Aorta (tissue), 5 donors: ENCODE measurements around the gene MICU1. TPM values are rescaled to one million over a fixed set of nuclear protein-coding genes. Genes with fewer than 3 reads are reported as not detected.
A peak's percentile ranks its signal among the peaks of the same experiment; 100 is the strongest.
"Not testable (repeated sequence)": the region's sequence is repeated elsewhere in the genome, so short reads cannot be mapped to it uniquely, and the experiment has no call there.

ENCODE experiments used
- ATAC-seq: fragments of 200-7000 bp; cut with Tn5 transposase; one replicate; pipeline ENCODE4 v1.9.1; 2022; ENCODE audit warnings: moderate library complexity; ENCODE audit not compliant: low FRiP score
- DNase-seq, 2 donors: peaks; one replicate each; pipeline ENCODE4 v3.0.0-alpha.2; 2020
- H3K27ac ChIP-seq, 2 donors: one replicate each; pipeline ENCODE4 v1.5.1; 2013; ENCODE audit warnings: low read length in 2 of 2, mild to moderate bottlenecking in 2 of 2, moderate library complexity in 2 of 2, control low read depth in 1 of 2, inconsistent platforms in 1 of 2, low read depth in 1 of 2
- H3K27me3 ChIP-seq, 2 donors: one replicate each; pipeline ENCODE4 v1.6.1; 2013; ENCODE audit warnings: control low read depth in 1 of 2, low read length in 1 of 2, mild to moderate bottlenecking in 1 of 2, moderate library complexity in 1 of 2; ENCODE audit not compliant: insufficient read depth in 2 of 2, control insufficient read depth in 1 of 2
- H3K36me3 ChIP-seq, 2 donors: one replicate each; pipeline ENCODE4 v1.6.1; 2013; ENCODE audit warnings: control low read depth in 1 of 2, low read length in 1 of 2, mild to moderate bottlenecking in 1 of 2; ENCODE audit not compliant: insufficient read depth in 2 of 2, control insufficient read depth in 1 of 2
- H3K4me1 ChIP-seq, 2 donors: one replicate each; pipeline ENCODE4 v1.6.1; 2013; ENCODE audit warnings: low read length in 2 of 2, control low read depth in 1 of 2, mild to moderate bottlenecking in 1 of 2, moderate library complexity in 1 of 2; ENCODE audit not compliant: insufficient read depth in 2 of 2, control insufficient read depth in 1 of 2
- H3K4me3 ChIP-seq, 2 donors: one replicate each; pipeline ENCODE4 v1.5.1; 2013; ENCODE audit warnings: low read length in 2 of 2, control low read depth in 1 of 2, mild to moderate bottlenecking in 1 of 2
- H3K9me3 ChIP-seq: one replicate; pipeline ENCODE4 v1.6.1; 2013; ENCODE audit warnings: mild to moderate bottlenecking, low read length; ENCODE audit not compliant: control insufficient read depth
- WGBS, 2 donors: extraction: QIAGEN DNeasy Blood & Tissue Kit; methylation state at CpG; one replicate each; pipeline ENCODE4 v1.1.7; 2013; 5-methylcytosine and 5-hydroxymethylcytosine counted together
- intact Hi-C, 2 donors: fragments of 100-400 bp; cut with DNase I; formaldehyde crosslinking; loops; one replicate each; pipeline versions ENCODE4 v1.14.2 to v1.15.0; 2022
- polyA plus RNA-seq, 2 donors: library from polyadenylated mRNA; stranded (reverse); fragments of 200-250 nt; gene quantifications; one replicate each; pipeline ENCODE4 v1.2.3, GENCODE V29; 2013
- total RNA-seq, 2 donors: library from RNA; stranded (reverse); fragmentation: NEBNext Ultra II Directional; extraction: Animal tissue kit (Norgen Biotek cat#: 25700); gene quantifications; one replicate each; pipeline ENCODE4 v1.2.1, GENCODE V29; 2021
- donor health status: healthy with polysubstance abuse.
- donor health status: Bipolar disorder and iron deficiency.
- donor health status: DM: no; HTN: no; CAD: no.
- donor health status: DM: no; HTN: no; CAD: no.
- donor health status: DM: yes; HTN: yes; CAD: no.

The MICU1 gene
- total and polyA plus RNA-seq, 4 donors = 23.7 to 40.7 (median 37.5) TPM

- intact Hi-C loops = loop anchor here in 1 of 2 donors (10.0 kb wide), 1 partner anchor 272 kb away; the partner anchor contains the start of gene MICU1
- no peak overlapping the region for H3K27ac ChIP-seq
- ATAC-seq (no peak), DNase-seq (peak in 1 of 2 donors; percentile 45)
- no peaks in the 10 kb centered on the region for H3K36me3 ChIP-seq
- peak overlapping the region; percentile 70 to 76 for H3K4me3 ChIP-seq
- H3K27me3 ChIP-seq = no peaks in the 10 kb centered on the region
- peaks cover 0 to 2% of the 10 kb centered on the region in 2 donors for H3K4me1 ChIP-seq
- H3K9me3 ChIP-seq = no peaks in the 10 kb centered on the region
- 44 to 45% methylated on average over 18 of the region's 18 CpGs for WGBS, 2 donors
These were observed 272.6 kb downstream of the MICU1 start for GRCh38 chr10:72353028-72353964.

GRCh38 chr10:72351479-72351878, 274.4 kb downstream of the MICU1 start:
- DNase-seq (no peak), ATAC-seq (no peak)
- 92 to 96% methylated on average over 6 of the region's 6 CpGs for WGBS, 2 donors
- no peaks in the 10 kb centered on the region for H3K9me3 ChIP-seq
- H3K36me3 ChIP-seq = no peaks in the 10 kb centered on the region
- H3K4me1 ChIP-seq = peaks cover 0 to 2% of the 10 kb centered on the region in 2 donors
- no peak overlapping the region for H3K4me3 ChIP-seq
- intact Hi-C loops = loop anchor here in 1 of 2 donors (10.0 kb wide), 1 partner anchor 273 kb away; the partner anchor contains the start of gene MICU1
- H3K27ac ChIP-seq = no peak overlapping the region
- no peaks in the 10 kb centered on the region for H3K27me3 ChIP-seq

- Histone ChIP-seq H3K36me3 (no peaks in the 10 kb centered on the region), H3K4me3 (no peak overlapping the region), H3K27me3 (no peaks in the 10 kb centered on the region), H3K4me1 (peaks cover 0 to 2% of the 10 kb centered on the region in 2 donors), H3K27ac (no peak overlapping the region), H3K9me3 (no peaks in the 10 kb centered on the region)
- DNase-seq (no peak), ATAC-seq (no peak)
- WGBS, 2 donors = 76 to 95% methylated on average over 2 of the region's 2 CpGs
- intact Hi-C loops = loop anchor here in 1 of 2 donors (10.0 kb wide), 1 partner anchor 645 kb away; no protein-coding TSS in a partner anchor
These were observed 276.4 kb downstream of the MICU1 start for GRCh38 chr10:72349438-72349837.

- Histone ChIP-seq H3K27ac (no peak overlapping the region), H3K9me3 (no peaks in the 10 kb centered on the region), H3K36me3 (peaks cover 0 to 2% of the 10 kb centered on the region in 2 donors), H3K4me1 (peaks cover 0 to 2% of the 10 kb centered on the region in 2 donors), H3K4me3 (no peak overlapping the region), H3K27me3 (no peaks in the 10 kb centered on the region)
- ATAC-seq = no peak
- intact Hi-C loops = loop anchor here in 1 of 2 donors (10.0 kb wide), 1 partner anchor 643 kb away; no protein-coding TSS in a partner anchor
- DNase-seq = no peak
- WGBS, 2 donors = 80 to 89% methylated on average over 7 of the region's 7 CpGs
These were observed 277.6 kb downstream of the MICU1 start for GRCh38 chr10:72348282-72348681.

- intact Hi-C loops = loop anchor here in 1 of 2 donors (10.0 kb wide), 1 partner anchor 641 kb away; no protein-coding TSS in a partner anchor
- not testable (repeated sequence) for DNase-seq, H3K9me3 ChIP-seq, ATAC-seq, H3K4me3 ChIP-seq, H3K4me1 ChIP-seq, H3K27ac ChIP-seq, H3K36me3 ChIP-seq, H3K27me3 ChIP-seq
- 93 to 96% methylated on average over 7 of the region's 7 CpGs for WGBS, 2 donors
These were observed 279.8 kb downstream of the MICU1 start for GRCh38 chr10:72346117-72346516.

- DNase-seq (no peak), ATAC-seq (no peak)
- Histone ChIP-seq H3K9me3 (no peaks in the 10 kb centered on the region), H3K4me3 (no peak overlapping the region), H3K36me3 (peaks cover 0 to 2% of the 10 kb centered on the region in 2 donors), H3K4me1 (no peaks in the 10 kb centered on the region), H3K27ac (no peak overlapping the region), H3K27me3 (no peaks in the 10 kb centered on the region)
- intact Hi-C loops = loop anchor here in 1 of 2 donors (10.0 kb wide), 1 partner anchor 640 kb away; no protein-coding TSS in a partner anchor
- WGBS, 2 donors = 92 to 97% methylated on average over 11 of the region's 11 CpGs
These were observed 280.9 kb downstream of the MICU1 start for GRCh38 chr10:72344932-72345331.

GRCh38 chr10:72342911-72343310, 283.0 kb downstream of the MICU1 start:
- intact Hi-C loops = loop anchor here in 1 of 2 donors (10.0 kb wide), 1 partner anchor 638 kb away; no protein-coding TSS in a partner anchor
- DNase-seq = no peak
- H3K36me3 ChIP-seq = peaks cover 0 to 2% of the 10 kb centered on the region in 2 donors
- no peaks in the 10 kb centered on the region for H3K4me1 ChIP-seq
- H3K27ac ChIP-seq = no peak overlapping the region
- H3K4me3 ChIP-seq = no peak overlapping the region
- ATAC-seq = no peak
- H3K9me3 ChIP-seq = no peaks in the 10 kb centered on the region
- no peaks in the 10 kb centered on the region for H3K27me3 ChIP-seq
- WGBS, 2 donors = 90% methylated on average over 5 of the region's 5 CpGs

- H3K9me3 ChIP-seq = no peaks in the 10 kb centered on the region
- peak; percentile 56 for ATAC-seq
- no peak overlapping the region for H3K27ac ChIP-seq
- H3K4me3 ChIP-seq = no peak overlapping the region
- intact Hi-C loops = loop anchor here in 1 of 2 donors (10.0 kb wide), 1 partner anchor 636 kb away; no protein-coding TSS in a partner anchor
- peak; percentile 57 to 92 for DNase-seq
- 69 to 70% methylated on average over 28 of the region's 28 CpGs for WGBS, 2 donors
- no peaks in the 10 kb centered on the region for H3K27me3 ChIP-seq
- no peaks in the 10 kb centered on the region for H3K4me1 ChIP-seq
- H3K36me3 ChIP-seq = peaks cover 0 to 4% of the 10 kb centered on the region in 2 donors
These were observed 285.2 kb downstream of the MICU1 start for GRCh38 chr10:72340510-72341261.
